RWPE2 (cell line): Measurements from ENCODE around the gene MBNL3.

Experiments used
- ATAC-seq: fragments of 200-7000 bp; cut with Tn5 transposase; 3 replicates; pipeline ENCODE4 v1.9.1; 2021; ENCODE audit warnings: low read depth
- DNase-seq: peaks from one replicate; pipeline ENCODE4 v3.0.0-alpha.2; 2020; ENCODE audit warnings: low spot score
- H3K27ac ChIP-seq: fragments of 450-650 bp; 2 replicates; pipeline ENCODE4 v1.5.1; 2017; ENCODE audit warnings: mild to moderate bottlenecking; ENCODE audit not compliant: poor library complexity, severe bottlenecking
- H3K27me3 ChIP-seq: fragments of 250-450 bp; sonication (Bioruptor Pico); 2 replicates; pipeline ENCODE4 v1.5.1; 2021; ENCODE audit warnings: mild to moderate bottlenecking, moderate library complexity; ENCODE audit not compliant: insufficient read depth, poor library complexity, severe bottlenecking
- H3K36me3 ChIP-seq: fragments of 250-450 bp; sonication (Bioruptor Pico); 2 replicates; pipeline ENCODE4 v1.5.1; 2020; ENCODE audit warnings: low read depth, mild to moderate bottlenecking, moderate library complexity
- H3K4me1 ChIP-seq: fragments of 250-450 bp; sonication (Bioruptor Pico); 2 replicates; pipeline ENCODE4 v1.5.1; 2021; ENCODE audit warnings: mild to moderate bottlenecking, moderate library complexity; ENCODE audit not compliant: insufficient read depth, poor library complexity, severe bottlenecking
- H3K4me3 ChIP-seq: fragments of 250-450 bp; sonication (Bioruptor Pico); 2 replicates; pipeline ENCODE4 v1.5.1; 2021; ENCODE audit warnings: mild to moderate bottlenecking, moderate library complexity; ENCODE audit not compliant: severe bottlenecking
- H3K9me3 ChIP-seq: fragments of 250-450 bp; sonication (Bioruptor Pico); 2 replicates; pipeline ENCODE4 v1.5.1; 2021; ENCODE audit warnings: mild to moderate bottlenecking, moderate library complexity; ENCODE audit not compliant: severe bottlenecking
- CTCF ChIP-seq: fragments of 450-650 bp; IDR thresholded peaks from one replicate; pipeline ENCODE4 v1.5.1; 2017; ENCODE audit warnings: mild to moderate bottlenecking, moderate library complexity; ENCODE audit not compliant: poor library complexity, severe bottlenecking

Gene MBNL3

GRCh38 chrX:132488819-132489577 lies at the start of gene MBNL3:
TSS of gene MBNL3 (minus strand) at chrX:132489038. CDS start at chrX:132439611, 49,427 bp downstream.
- Histone ChIP-seq H3K4me1 (peaks cover 5% of the 10 kb centered on the region), H3K27me3 (no peaks in the 10 kb centered on the region), H3K36me3 (no peaks in the 10 kb centered on the region), H3K27ac (peak within 1 kb of the TSS; percentile 69), H3K4me3 (peak within 1 kb of the TSS; percentile 63), H3K9me3 (no peaks in the 10 kb centered on the region)
- no peak for TF ChIP-seq CTCF
- ATAC-seq: peak; percentile 81
- peak; percentile 47 for DNase-seq

GRCh38 chrX:132533409-132533808 lies 44.6 kb upstream of the MBNL3 start:
- Histone ChIP-seq H3K27me3 (no peaks in the 10 kb centered on the region), H3K36me3 (no peaks in the 10 kb centered on the region), H3K9me3 (no peaks in the 10 kb centered on the region), H3K27ac (no peak overlapping the region), H3K4me1 (no peaks in the 10 kb centered on the region), H3K4me3 (no peak overlapping the region)
- ATAC-seq (no peak), DNase-seq (no peak)
- TF ChIP-seq CTCF: no peak

GRCh38 chrX:132532913-132533312 lies 44.1 kb upstream of the MBNL3 start:
- Histone ChIP-seq H3K36me3 (no peaks in the 10 kb centered on the region), H3K27me3 (no peaks in the 10 kb centered on the region), H3K27ac (no peak overlapping the region), H3K4me3 (no peak overlapping the region), H3K4me1 (no peaks in the 10 kb centered on the region), H3K9me3 (no peaks in the 10 kb centered on the region)
- no peak for TF ChIP-seq CTCF
- DNase-seq (no peak), ATAC-seq (no peak)

GRCh38 chrX:132532097-132532496 lies 43.3 kb upstream of the MBNL3 start:
- Histone ChIP-seq H3K4me3 (no peak overlapping the region), H3K27ac (no peak overlapping the region), H3K27me3 (no peaks in the 10 kb centered on the region), H3K9me3 (no peaks in the 10 kb centered on the region), H3K4me1 (no peaks in the 10 kb centered on the region), H3K36me3 (no peaks in the 10 kb centered on the region)
- DNase-seq (no peak), ATAC-seq (no peak)
- TF ChIP-seq CTCF: no peak

GRCh38 chrX:132520792-132521191 lies 32.0 kb upstream of the MBNL3 start:
- no peak overlapping the region for H3K4me3 ChIP-seq
- no peaks in the 10 kb centered on the region for H3K9me3 ChIP-seq
- no peak for DNase-seq
- TF ChIP-seq CTCF: no peak
- no peaks in the 10 kb centered on the region for H3K36me3 ChIP-seq
- H3K4me1 ChIP-seq: no peaks in the 10 kb centered on the region
- no peak overlapping the region for H3K27ac ChIP-seq
- no peak for ATAC-seq
- no peaks in the 10 kb centered on the region for H3K27me3 ChIP-seq
